AG04449 (cell line): ENCODE results near the gene ANKRD22.

Experiments
- CTCF ChIA-PET: fragments of 350-600 bp; formaldehyde crosslinking; extraction: SDS; loops from one replicate; lab custom pipeline; 2021; ENCODE audit warnings: antibody characterized with exemption; lab: Yijun Ruan, JAX
- POLR2A ChIA-PET: fragments of 400-600, 350-600 bp; formaldehyde crosslinking; extraction: SDS; loops from one replicate; lab custom pipeline; 2020; ENCODE audit warnings: antibody characterized with exemption, inconsistent platforms; lab: Yijun Ruan, JAX
- DNase-seq: peaks from one replicate; pipeline ENCODE4 v3.0.0-alpha.2; 2010; ENCODE audit warnings: low read depth, low spot score
- H3K4me3 ChIP-seq: 2 replicates; pipeline ENCODE4 v1.5.1; 2011; ENCODE audit warnings: low read depth, mild to moderate bottlenecking, control low read depth, low read length
- TF ChIP-seq, protein P1 (sequence below): IDR thresholded peaks from one replicate; pipeline ENCODE4 v1.5.1; 2011; ENCODE audit warnings: mild to moderate bottlenecking, moderate library complexity, low read length, control low read depth, inconsistent platforms; ENCODE audit not compliant: insufficient read depth; ENCODE audit errors: missing control alignments

Gene ANKRD22

DNA sequence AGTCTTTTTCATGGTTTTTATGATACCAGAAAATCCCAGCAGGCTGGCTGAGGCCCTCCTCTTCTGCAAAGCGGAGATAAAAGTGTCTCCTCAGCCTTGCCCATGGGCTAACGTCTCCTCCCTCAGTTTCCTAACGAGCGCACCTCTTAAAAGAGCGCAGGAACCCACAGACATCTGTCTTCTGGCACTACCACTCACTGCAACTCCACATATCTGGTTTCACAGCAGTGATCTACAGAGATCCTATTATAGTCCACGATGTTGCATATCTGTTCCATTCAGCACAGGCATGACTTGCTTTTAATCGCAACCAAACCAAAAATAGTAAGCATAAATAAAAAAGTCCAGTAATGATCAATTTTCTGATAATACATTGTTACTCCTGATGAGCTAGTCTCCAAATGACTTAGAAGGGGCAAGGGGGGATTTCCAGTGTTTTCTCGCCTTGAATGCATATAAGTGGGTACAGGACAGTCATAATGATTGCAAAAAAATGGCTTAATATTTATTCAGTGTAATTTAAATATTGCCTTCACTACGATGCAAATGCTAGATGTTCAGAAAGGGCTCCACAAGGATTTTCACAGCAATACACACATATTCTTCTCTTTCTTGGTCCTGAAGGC is 20.9 kb downstream of the ANKRD22 start:
- H3K4me3 ChIP-seq: no peak overlapping the region
- POLR2A ChIA-PET: no interaction called here
- CTCF ChIA-PET: interaction anchor here (1.2 to 27.7 kb wide), 4 partner anchors 15 to 266 kb away, joined by 5 to 1009 read pairs (median 56); partner anchors contain the start of gene RNLS
- TF ChIP-seq, protein P1, sequence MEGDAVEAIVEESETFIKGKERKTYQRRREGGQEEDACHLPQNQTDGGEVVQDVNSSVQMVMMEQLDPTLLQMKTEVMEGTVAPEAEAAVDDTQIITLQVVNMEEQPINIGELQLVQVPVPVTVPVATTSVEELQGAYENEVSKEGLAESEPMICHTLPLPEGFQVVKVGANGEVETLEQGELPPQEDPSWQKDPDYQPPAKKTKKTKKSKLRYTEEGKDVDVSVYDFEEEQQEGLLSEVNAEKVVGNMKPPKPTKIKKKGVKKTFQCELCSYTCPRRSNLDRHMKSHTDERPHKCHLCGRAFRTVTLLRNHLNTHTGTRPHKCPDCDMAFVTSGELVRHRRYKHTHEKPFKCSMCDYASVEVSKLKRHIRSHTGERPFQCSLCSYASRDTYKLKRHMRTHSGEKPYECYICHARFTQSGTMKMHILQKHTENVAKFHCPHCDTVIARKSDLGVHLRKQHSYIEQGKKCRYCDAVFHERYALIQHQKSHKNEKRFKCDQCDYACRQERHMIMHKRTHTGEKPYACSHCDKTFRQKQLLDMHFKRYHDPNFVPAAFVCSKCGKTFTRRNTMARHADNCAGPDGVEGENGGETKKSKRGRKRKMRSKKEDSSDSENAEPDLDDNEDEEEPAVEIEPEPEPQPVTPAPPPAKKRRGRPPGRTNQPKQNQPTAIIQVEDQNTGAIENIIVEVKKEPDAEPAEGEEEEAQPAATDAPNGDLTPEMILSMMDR: no peak
- no peak for DNase-seq

DNA sequence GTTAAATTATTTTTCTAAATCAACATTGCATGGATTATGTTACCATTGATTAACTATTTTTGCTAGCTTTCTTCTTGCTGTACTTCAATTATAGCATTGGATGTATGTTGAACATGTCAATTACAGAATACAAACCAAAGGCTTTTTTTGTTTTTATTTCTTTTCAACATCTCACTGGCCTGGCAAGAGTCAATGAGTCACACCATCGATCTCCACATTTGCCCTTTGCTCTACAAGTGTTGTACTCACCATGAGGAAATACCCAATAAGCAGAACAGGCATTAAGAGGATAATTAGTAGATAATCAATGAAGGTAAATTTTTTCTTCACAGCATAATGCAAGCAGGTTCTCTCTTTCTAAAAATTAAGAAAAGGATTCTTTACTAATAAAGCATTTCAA is 23.3 kb downstream of the ANKRD22 start:
- TF ChIP-seq, protein P1: no peak
- no peak overlapping the region for H3K4me3 ChIP-seq
- DNase-seq: no peak
- ChIA-PET CTCF (interaction anchor here (0.7 to 27.7 kb wide), 7 partner anchors 7 to 263 kb away, joined by 3 to 1009 read pairs (median 6); no protein-coding TSS in a partner anchor), POLR2A (no interaction called here)

DNA sequence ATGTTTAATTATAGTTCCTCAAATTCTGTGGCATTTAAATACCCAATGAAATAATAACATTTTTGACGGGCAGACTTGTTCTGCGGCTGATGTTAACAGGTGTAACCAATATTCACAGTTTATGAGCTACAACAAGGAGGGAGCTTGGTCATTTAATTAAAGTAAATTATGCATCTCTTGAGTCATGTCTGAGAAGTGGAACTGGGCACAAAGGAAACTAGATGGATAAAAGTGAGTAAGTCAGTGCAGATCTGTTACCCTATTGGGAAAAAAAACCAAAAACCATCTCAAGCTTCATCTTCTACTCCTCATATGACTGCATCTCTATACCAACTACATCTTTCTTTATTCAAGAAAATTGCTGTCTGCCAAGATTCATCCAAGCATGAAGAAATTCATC is 24.0 kb downstream of the ANKRD22 start:
- ChIA-PET CTCF (interaction anchor here (0.7 to 27.7 kb wide), 10 partner anchors 7 to 390 kb away, joined by 3 to 1009 read pairs (median 4); no protein-coding TSS in a partner anchor), POLR2A (no interaction called here)
- H3K4me3 ChIP-seq: no peak overlapping the region
- TF ChIP-seq, protein P1: no peak
- DNase-seq: no peak

DNA sequence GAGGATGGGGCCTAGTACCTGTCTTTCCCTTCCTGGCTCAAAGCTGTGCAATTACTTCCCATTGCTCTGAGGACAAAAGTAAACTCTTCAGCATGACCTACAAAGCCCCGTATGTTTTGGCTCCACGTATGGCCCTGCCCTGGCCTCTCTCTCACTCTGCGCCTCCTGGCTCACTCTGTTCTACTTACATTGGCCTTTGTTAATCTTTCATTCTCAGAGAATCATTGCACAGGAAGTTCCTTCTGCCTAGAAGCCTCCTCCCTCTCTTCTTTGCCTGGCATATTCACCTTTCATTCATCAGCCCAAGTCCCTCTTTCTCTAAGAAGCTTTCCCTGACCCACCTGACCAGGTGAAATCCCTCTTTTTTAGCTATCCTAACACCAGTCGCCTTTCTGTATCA is 25.3 kb downstream of the ANKRD22 start:
- POLR2A ChIA-PET: no interaction called here

DNA sequence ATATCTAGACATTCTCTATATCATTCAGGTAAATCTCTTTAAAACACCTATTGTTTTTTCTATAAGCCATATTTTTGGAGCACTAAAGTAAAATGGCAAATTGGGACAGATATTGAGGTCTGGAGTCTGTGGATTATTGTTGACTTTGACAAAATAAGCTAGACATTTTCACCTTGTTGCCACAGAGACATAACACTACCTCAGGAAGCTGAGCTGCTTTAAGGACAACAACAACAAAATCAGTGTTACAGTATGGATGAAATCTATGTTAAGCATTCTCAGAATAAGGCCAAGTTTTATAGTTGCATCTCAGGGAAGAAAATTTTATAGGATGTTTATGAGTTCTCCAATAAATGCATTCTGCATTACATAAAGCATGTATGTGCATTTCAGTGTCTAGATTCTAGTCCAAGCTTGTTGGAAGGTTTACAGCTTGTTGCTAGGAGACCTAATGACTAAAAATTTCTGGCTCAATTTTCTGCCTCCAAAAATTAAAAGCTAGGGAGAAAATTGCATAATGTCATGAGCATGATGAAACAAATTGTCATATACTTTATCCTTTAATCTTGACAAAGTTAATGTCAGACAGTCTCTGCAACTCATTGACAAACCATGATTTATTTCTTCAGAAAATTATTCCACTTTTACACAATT is 30.8 kb downstream of the ANKRD22 start:
- DNase-seq: peak; percentile 44
- TF ChIP-seq, protein P1: no peak
- CTCF ChIA-PET: interaction anchor here (1.0 to 27.7 kb wide), 8 partner anchors 11 to 268 kb away, joined by 3 to 1009 read pairs (median 10); no protein-coding TSS in a partner anchor
- POLR2A ChIA-PET: interaction anchor here (1.2 kb wide), 1 partner anchor 170 kb away, joined by 3 read pairs; the partner anchor contains the start of gene FAS
- no peak overlapping the region for H3K4me3 ChIP-seq

More for the DNA sequence above, 25.3 kb downstream of the ANKRD22 start:
- DNase-seq: no peak
- TF ChIP-seq, protein P1: no peak
- CTCF ChIA-PET: interaction anchor here (0.9 to 27.7 kb wide), 7 partner anchors 9 to 261 kb away, joined by 3 to 1009 read pairs (median 6); no protein-coding TSS in a partner anchor
- H3K4me3 ChIP-seq: no peak overlapping the region

DNA sequence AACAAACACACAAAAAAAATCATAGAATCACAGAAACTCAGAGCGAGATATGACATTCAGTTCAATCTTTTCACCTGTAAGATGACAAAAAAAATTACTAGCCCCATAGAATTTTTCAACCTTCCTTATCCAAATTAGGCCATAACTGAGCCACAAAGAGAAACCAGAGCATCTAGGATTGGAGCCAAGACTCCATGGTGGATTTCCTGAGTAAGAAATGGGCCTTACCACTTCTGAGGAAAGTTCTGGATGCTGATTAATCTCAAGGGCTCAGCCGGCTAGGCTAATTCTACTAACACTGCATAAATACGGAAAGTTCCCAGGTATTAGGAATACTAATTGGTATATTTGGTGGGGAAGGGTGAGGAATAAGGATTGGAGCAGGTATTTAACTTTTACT is 32.4 kb downstream of the ANKRD22 start:
- POLR2A ChIA-PET: no interaction called here
- CTCF ChIA-PET: interaction anchor here (1.4 to 2.2 kb wide), 4 partner anchors 10 to 259 kb away, joined by 4 to 23 read pairs (median 8); no protein-coding TSS in a partner anchor
- H3K4me3 ChIP-seq: no peak overlapping the region
- TF ChIP-seq, protein P1: no peak
- DNase-seq: no peak
